HCEC 1CT (cell line): ENCODE measurements around the gene SAMD4A.
"Not testable (repeated sequence)": the region's sequence is repeated elsewhere in the genome, so short reads cannot be mapped to it uniquely, and the experiment has no call there.

Experiments used
- DNase-seq: peaks from one replicate; pipeline ENCODE4 v3.0.0-alpha.2; 2017

The SAMD4A gene

DNA sequence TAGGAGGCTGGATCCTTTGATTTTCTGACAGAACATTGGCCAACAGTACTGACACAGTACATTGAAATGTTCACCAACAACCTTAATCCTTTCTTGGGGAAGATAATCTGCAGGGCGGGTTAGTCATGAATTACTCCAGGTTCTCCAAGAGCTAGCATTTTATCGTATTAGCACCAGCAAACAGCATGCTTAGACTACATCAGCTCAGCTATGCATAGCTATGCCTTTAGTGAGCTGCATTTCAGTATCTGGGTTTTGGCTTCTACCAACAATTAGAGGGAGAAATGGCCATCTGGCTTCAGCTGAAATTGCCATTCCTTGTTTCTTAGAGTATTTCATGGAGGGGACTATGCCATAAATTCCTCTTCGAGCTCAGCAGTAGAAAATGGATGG is 33.8 kb downstream of the SAMD4A start:
- peak; percentile 92 for DNase-seq

DNA sequence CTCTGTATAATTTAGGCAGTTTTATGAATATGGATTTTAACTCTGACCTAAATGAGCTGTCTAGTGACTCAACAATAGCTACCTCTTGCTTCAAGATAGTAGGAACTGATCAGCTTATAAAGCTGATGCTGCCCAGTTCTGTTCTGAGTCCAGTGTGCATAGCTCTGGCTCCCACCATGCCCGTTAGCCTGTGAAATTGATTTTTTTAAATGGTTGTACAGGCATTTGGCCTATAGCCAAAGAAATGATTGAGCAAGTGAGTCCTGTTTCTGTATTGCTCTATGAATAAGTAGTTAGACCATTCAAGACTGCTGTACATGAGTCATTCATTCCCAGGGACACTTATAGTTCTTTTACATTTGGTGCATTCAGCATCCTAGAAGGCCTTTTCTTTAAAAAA is 36.4 kb downstream of the SAMD4A start:
- peak; percentile 80 for DNase-seq

DNA sequence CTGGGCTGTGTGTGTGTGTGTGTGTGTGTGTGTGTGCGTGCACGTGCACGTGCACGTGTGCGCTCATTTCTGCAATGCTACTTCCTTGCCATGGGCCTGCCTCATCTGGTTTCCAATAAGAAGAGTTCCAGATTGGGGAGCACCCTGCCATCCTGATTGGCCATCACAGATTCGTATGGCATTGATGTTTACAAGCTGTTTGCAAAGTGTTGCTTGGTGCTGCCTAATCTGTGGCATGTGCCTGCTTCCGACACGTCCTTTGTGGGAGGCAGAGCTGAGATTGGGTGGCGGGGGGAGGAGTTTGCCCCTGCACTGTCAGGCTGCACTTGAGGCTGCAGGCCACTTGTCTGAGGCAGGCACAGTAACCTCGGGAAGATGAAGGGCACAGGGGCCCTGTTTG is 39.2 kb downstream of the SAMD4A start:
- no peak for DNase-seq

DNA sequence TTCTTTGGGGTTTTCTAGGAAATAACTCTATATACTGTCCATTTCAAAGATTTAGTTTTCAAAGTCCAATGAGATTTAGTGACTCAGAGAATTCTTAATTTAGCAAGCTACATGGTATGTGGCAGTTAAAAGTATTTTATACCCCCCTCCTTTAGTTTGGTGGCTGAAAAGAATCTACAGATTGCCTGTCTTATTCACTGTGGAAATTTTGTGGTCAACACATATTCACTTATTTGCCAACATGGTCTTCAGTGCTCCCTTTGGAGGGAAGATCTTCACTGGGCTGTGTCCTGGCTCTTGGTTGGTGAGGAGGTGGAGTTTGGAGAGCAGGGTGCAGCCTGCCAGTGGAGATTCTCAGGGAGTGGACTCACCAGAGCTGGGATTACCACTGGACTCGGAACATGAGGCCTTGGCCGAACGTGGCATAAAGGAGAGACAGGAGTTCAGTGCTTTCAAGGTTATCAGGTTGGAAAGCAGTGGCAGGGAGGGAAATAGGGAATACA is 39.8 kb downstream of the SAMD4A start:
- DNase-seq, result peak; percentile 86

DNA sequence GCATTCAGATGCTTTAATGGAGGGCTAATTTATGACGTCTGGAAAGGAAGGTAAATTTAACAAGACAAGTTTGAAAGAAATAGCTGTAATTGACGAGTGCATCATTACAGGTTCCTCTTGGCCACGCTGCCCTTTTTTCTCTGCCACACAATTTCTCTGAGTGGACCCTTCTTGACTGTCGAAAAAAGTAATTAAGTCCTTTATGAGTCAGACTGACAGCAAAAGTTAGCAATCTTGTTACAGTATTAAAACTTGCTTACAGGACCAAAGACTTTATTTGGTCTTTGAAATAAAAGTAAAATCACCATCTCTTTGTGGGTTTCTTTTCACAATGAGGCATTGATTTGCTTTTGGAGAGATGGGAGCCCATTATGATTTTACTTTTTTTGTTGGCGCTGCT is 42.6 kb downstream of the SAMD4A start:
- no peak for DNase-seq

DNA sequence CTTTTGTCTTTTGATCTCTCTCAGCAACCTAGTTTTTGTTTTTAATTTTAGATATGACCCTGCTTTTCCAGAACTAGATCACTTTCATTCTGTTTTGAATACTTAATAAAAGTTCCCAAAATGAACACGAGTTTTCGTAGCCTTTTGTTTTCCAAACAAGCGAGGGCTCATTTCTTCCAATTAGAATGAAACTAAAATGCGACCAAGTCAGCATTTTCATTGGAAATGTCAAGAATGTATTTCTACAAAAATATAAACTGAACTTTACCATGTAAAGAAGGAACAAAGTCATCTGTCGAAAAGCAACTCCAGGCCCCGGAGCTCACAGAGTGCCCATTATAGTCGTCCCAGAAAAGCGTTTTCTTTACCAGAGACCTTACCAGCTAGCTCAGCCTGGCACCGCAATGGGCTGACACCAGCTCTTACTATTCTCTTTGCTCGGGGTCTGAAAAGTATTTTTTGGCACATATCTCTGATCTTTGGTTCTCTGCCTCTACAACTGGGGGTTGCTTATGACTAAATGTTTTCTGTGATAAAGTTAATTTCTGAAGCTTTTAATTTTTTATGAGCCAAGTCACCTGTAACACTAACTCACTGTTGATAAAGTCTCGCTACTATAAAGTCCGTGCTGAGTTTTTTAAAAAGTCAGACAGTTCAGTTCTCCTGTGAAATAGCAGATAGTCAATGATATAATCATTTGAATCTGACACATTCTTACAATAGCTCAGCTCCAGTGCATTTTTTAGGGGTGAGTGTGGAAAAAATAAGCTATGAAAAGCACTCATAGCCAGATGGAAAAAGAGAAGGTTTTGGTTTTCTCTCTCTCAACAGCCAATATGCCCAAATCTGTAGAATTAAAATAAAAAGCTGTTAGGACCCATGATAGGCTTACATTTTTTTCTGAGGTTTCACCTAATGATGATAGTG is 43.4 kb downstream of the SAMD4A start:
- peak; percentile 72 for DNase-seq

DNA sequence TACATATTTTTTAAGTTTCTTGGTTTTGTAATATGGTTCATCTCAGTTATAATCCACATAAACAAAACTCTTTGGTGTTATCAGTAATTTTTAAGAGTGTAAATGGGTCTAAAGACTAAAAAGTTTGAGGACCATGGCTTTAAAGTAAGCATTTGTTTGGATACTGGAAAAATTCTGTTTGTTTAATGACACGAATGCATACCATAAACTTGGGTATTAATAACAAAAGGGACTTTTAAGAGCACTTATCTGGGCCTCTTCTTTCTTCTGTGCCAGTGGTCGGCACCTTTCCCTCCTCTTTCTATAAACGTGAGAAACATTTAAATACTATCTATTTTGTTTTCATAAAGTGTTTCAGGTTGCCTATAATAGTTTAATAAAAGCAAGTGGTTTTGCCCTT is 47.4 kb downstream of the SAMD4A start:
- DNase-seq, result no peak

DNA sequence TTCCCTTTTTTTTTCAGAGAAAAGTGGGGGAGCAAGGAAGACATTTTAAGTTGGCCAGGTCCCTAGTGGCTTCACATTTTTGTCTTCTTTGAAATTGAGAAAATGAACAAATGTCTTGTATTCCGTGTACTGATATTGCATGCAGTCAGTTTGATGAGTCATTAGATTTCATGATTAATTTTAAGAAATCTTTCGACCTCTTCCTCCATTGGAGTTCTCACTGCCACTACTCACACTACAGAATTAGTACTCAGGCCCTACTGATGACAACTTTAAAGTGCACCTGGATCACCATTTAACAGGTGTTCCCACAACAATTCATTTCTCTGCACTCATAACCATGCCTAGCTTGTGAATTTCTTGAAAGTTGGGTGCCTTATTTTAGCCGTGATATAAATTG is 50.5 kb downstream of the SAMD4A start:
- peak; percentile 77 for DNase-seq

DNA sequence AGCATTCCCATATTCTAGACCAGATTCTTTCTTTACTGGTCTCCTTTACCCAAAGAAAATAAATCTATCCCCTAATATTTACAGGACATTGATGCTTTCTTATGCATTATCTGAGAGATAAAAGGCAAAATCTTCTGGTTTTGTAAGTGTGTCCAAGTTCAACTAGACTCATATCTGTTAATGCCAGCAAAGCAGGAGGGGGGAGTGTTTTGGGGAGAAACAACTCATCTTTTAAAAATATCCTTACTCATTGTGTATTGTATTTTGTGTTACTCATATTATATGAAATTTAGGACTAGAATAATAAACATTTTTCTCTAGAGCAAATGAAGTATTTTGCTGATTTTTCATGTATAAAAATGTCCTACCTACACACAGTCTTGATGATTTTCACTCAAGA is 54.8 kb downstream of the SAMD4A start:
- peak; percentile 74 for DNase-seq

DNA sequence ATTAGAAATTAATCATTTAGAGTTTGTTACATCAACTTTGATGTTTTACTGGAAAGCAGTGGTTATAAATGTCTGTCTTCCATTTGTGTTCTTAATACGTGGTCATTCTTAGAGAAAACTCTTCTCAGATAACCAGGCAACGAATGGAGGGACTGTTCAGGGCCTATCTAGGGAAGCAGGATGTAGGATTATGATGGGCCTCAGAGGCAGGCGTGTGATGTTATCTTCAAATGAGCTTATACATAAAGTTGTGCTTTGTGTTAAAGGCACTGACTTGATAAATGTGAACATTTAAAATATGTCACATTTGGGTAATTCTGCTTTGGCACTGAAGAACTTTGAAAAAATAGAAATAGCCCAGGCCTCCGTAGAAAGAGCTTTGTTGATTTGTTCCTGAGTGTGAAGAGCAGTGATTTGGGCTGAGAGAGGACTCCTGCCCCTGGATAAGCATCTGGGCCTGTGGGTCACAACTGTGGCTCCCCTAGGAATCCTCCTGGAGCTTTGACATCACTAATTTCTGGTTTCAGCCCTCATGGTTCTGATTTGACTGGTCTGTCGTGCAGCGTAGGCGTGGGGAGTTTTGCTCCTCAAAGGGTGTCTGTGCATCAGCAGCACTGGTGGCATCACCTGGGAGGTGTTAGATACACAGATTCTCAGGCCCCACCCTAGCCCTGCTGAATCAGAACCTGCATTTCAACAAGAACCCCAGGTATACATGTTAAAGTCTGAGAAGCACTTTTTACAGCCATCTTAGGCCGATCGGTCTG is 55.4 kb downstream of the SAMD4A start:
- no peak for DNase-seq

DNA sequence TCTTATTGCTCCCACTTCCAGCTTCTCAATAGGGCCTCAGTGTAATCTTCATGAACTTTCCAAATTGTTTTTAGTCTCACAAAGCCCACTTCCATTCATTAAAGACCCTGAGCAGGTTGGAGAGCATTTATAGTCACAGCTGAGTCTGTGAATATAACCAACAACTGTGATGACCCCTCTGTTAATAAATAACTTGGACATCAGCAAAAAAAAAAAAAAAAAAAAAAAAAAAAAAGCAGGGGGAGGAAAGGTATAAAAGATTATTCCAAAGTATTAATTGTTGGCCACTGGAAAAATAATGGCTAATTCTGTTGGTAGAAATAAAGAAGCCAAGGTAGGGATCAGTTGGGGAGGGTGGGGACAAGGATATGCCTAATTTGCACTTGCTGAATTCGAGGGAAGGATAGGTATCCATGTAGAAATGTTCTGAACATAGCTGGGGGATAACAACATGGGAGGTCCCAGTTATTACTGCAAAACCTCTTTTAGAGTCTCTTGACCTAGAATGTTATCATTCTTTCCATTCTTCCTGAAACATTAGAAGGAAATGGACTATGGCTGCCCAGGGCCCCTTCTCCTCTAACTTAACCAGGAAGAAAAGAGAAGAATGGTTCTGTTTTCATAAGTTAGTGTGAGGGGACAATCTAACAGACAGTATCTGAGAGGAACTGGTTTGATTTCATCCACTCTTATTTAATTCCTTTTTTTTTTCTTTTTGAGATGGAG is 56.5 kb downstream of the SAMD4A start:
- DNase-seq, result no peak

DNA sequence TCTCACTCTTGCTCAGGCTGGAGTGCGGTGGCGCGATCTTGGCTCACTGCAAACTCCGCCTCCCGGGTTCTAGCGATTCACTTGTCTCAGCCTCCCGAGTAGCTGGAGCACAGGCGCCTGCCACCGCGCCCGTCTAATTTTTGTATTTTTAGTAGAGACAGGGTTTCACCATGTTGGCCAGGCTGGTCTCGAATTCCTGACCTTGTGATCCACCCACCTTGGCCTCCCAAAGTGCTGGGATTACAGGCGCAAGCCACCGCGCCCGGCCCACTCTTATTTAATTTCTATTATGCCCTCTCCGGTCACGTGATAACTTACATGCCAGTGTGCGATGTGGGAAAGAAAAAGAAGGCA is 57.1 kb downstream of the SAMD4A start:
- not testable (repeated sequence) for DNase-seq

DNA sequence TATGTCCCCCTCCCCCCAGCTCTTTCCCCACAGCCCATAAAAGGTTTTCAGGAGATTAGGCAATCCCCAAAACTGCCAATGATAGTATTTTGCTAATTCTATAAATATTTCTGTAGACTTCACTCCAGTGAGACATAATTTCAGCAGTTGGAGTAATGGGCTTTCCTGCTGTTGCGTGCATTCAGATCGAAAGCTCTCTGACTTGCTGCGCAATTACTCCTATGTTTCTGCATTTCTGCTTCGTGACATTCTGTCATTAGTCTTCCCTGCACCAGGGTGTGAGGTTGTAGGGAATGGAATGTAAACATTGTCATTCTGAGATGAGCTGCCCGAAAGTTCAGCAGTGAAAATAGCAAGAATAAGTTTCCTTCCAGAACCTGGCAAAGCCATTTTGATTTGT is 58.2 kb downstream of the SAMD4A start:
- DNase-seq, result peak; percentile 76

DNA sequence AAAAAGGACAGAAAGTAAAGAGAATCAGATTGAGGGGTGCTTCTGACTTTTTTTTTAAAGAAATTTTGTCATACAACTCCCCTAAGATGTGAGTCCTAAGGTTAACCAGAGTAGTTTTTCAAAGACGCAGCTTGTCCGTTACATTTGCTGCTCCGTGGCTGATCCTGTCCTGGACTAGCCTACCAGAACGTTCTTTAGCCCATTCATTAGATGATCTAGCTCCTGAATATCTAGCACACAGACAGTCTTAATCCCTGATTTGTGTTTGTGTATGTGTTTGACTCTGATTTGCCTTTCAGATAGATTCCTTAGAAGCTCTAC is 60.3 kb downstream of the SAMD4A start:
- DNase-seq, result no peak

DNA sequence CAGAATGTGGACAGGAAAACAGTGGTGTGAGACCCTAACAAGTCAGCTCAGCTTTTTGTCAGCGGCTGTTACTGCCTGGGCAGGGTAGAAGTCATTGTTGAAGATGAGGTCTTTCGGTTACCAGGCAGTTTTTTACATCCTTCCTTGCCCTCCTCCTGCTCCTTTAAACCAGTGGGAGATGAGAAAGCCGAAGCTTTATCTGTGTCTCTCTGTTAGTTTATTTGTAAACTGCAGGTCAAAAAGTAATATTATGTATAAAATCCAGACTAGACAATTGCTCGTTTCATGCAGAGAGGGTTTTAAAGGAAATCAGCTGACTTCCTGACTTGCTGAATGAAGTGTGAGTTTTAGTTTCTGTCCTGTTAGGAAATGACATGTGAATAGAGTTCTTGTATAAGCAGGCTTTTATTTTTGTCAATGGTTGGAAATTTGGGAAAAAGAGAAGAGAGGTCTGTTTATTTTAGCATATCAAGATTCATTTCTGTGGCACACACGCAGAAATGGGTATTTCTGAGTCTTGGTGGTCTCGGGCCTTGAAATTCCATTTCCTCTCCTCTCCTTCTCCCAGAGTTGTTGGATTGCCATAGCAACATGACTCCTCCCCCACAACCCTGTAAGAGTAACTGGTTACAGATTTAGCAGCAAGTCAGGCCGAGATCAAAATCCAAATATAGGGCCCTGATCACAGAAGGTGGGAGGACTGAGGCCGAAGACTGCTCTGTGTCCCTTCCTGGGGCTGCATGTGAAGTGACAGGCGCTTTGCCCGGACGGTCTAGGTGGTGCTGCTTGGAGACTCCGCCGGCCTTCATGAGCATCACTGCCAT is 60.8 kb downstream of the SAMD4A start:
- peak; percentile 29 for DNase-seq

DNA sequence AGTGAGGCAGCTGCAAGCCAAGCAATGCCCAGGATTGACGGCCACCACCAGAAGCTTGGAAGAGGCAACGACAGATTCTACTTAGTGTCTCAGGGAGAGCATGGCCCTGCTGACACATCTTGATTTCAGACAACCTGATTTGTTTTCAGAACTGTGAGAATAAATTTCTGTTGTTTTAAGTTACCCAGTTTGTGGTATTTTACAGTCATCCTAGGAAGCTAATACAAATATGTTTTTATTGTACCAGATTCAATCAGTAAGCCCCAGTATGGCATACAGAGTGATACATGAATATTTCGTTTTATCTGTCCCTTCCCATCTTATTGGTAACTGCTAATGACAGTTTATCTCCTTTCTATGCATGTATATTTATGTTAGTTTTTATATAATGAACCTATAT is 62.3 kb downstream of the SAMD4A start:
- no peak for DNase-seq

DNA sequence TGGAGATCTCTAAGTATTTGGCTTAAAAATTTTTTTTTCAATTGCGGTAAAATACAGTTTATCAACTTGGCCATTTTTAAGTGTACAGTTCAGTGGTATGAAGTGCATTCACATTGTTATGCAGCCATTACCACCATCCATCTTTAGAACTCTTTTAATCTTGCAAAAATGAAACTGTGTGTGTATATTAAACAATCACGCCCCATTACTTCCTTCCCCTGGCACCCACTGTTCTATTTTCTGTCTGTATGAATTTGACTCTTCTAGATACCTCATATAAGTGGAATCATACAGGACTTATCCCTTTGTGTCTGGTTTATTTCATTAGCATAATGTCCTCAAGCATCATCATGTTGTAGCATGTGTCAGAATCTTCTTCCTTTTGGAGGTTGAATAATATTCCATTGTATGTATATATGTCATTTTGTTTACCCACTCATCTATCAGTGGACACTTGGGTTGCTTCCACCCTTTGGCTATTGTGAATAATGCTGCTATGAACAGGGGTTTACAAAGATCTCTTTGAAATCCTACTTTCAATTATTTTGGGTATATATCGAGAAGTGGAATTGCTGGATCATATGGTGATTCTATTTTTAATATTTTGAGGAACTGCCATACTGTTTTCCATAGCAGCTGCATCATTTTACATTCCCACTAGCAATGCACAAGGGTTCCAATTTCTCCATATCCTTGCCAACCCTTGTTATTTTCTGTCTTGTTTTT is 62.9 kb downstream of the SAMD4A start:
- DNase-seq, result no peak

DNA sequence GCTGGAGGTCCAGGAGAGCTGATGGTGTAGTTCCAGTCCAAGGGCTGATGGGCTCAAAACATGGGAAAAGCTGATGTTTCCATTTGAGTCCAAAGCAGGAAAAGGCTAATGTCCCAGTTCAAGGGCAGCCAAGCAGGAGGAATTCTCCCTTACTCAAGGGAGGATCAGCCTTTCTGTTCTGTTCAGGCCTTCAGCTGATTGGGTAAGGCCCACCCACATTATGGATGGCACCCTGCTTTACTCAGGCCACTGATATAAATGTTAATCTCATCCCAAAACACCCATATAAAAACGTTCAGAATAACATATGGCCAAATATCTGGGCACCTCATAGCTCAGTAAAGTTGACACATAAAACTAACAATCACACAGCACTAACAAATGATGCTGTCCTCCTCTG is 64.1 kb downstream of the SAMD4A start:
- no peak for DNase-seq

DNA sequence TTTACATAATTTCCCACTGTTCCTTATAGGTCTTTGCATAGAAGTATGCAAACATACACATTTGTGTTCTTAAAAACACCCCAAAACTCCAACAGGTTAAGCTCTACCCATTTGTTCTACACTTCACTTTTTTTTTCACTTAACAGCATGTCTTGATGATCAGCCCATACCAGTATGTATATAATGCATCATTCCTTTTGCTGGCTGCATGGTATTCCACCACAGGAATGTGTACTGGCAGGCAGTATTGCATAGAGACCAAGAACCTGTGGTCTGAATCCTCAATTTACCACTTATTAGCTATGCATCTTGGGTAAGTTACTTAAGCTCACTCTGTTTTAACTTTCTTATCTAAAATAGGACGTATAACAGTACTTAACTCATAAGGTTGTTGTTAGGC is 65.5 kb downstream of the SAMD4A start:
- no peak for DNase-seq

DNA sequence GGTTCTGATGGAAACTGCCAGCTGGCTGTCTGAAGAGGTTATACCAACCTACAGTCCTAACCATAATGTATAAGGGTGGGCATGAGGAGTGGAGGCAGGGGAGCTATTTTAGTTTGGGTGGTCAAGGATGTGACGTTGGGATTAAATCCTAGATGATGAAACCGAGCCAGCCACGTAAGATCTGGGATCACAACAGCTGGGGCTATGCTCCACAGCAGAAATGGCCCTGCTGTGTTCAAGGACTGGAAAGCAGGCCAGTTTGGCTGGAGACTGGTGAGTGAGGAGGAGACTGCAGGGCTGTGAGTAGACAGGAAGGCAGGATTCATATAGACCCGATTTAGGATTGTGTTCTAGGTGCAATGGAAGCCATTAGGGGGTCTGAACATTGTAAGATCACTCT is 66.1 kb downstream of the SAMD4A start:
- no peak for DNase-seq

DNA sequence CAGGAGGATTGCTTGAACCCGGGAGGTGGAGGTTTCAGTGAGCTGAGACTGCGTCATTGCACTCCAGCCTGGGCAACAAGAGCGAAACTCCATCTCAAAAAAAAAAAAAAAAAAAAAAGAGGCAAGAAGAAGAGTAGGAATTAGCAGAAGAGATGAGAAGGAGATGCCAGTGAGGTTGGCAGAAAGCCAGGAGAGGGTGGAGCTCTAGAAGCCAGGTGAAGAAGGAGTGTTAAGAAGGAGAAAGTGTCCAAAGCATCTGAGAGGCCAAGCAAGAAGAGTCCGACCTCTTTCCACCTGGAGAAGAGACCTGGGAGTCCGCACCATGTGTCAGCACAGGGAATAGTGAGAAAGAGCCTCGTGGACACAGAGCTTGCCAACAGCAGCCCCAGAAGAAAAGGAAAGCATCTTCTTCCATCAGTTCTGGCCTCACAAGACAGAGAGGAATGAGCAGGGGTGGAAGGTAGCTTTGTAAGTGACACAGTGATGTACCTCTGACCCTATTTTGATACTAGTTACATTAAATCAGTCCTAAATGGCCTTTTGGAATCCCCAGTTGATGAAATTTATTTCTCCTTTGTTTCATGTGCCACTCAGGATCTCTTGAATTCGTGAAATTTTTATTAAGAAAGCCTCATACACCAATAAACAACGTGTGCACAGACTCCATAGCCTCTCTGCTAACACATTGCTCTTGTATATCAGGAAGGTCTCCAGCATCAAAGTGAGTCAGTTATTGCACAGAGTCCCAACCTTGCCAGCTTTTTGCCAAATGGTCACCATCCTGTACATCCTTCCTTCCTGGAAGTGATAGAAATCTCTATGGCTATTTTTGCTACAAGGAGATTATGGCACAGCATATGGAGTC is 70.6 kb downstream of the SAMD4A start:
- peak; percentile 72 for DNase-seq
